Measurements from ENCODE around the gene TBC1D24. TPM values are rescaled to one million over a fixed set of nuclear protein-coding genes. Genes with fewer than 3 reads are reported as not detected.

Gene TBC1D24
- total RNA-seq, 1 experiment from 2014 or later, result 24.6 TPM

- no peaks in the 10 kb centered on the region for H3K36me3 ChIP-seq (ENCODE audit: control insufficient read depth in 1 of 2, insufficient read depth in 2 of 2, low read length in 2 of 2)
- H3K4me3 ChIP-seq (replicated peaks in 1 of 2; ENCODE audit: low read depth in 1 of 2, low read length in 2 of 2), result no peak overlapping the region
- H3K4me1 ChIP-seq (ENCODE audit: control insufficient read depth in 1 of 2, insufficient read depth in 2 of 2, low read length in 2 of 2), result peaks cover 7 to 12% of the 10 kb centered on the region in 2 experiments
- ChIA-PET CTCF (no interaction called here), RAD21 (ENCODE audit: low non-redundant PET in 1 of 2, low total read pairs in 2 of 2, uncharacterized antibody in 2 of 2, unreplicated experiment in 2 of 2) (no interaction called here), POLR2A (no interaction called here)
- DNase-seq (ENCODE audit: low read depth, low spot score) (no peak), ATAC-seq (no peak)
- H3K9ac ChIP-seq (ENCODE audit: low read length), result no peak overlapping the region
- H3K4me2 ChIP-seq (ENCODE audit: low read length), result no peak overlapping the region
- H3K79me2 ChIP-seq (ENCODE audit: insufficient read depth, low read length), result peaks cover 1% of the 10 kb centered on the region
- no peaks in the 10 kb centered on the region for H4K20me1 ChIP-seq (ENCODE audit: insufficient read depth)
- no peaks in the 10 kb centered on the region for H3K9me3 ChIP-seq (ENCODE audit: control insufficient read depth in 1 of 2, insufficient read depth in 1 of 2, low read depth in 1 of 2, low read length in 2 of 2)
- H3K27ac ChIP-seq (ENCODE audit: low read depth, low read length), result no peak overlapping the region
- H3K9me2 ChIP-seq (ENCODE audit: insufficient read depth), result no peaks in the 10 kb centered on the region
- intact Hi-C loops (cut with micrococcal nuclease), result loop anchor here (10.0 kb wide), 2 partner anchors 244 to 314 kb away; partner anchors contain the start of genes CASKIN1 and RNPS1
- TF ChIP-seq MAX (IDR thresholded peaks at IDR 0.05) (no peak), YY1 (IDR thresholded peaks at IDR 0.05; ENCODE audit: extremely low read depth, insufficient replicate concordance, low read depth, low read length) (no peak), RAD21 (IDR thresholded peaks at IDR 0.05; ENCODE audit: low read depth) (no peak), EZH2phosphoT487 (IDR thresholded peaks at IDR 0.05; ENCODE audit: borderline replicate concordance) (no peak), JUND (IDR thresholded peaks at IDR 0.05) (no peak), CEBPB (IDR thresholded peaks at IDR 0.05; ENCODE audit: low read depth) (no peak), TCF7L2 (IDR thresholded peaks at IDR 0.05; ENCODE audit: borderline replicate concordance, extremely low read depth, insufficient read depth, insufficient read length) (no peak), POLR2AphosphoS5 (IDR thresholded peaks at IDR 0.05; ENCODE audit: low read depth, low read length) (no peak), SIN3A (IDR thresholded peaks at IDR 0.05; ENCODE audit: low read depth) (no peak), EZH2 (IDR thresholded peaks at IDR 0.05) (no peak), ATF3 (IDR thresholded peaks at IDR 0.05) (no peak), SRF (IDR thresholded peaks at IDR 0.05; ENCODE audit: low read depth) (no peak)
- no peak overlapping the region for H2AFZ ChIP-seq (ENCODE audit: low read depth, low read length, poor library complexity, severe bottlenecking)
- no peaks in the 10 kb centered on the region for H3K27me3 ChIP-seq (ENCODE audit: insufficient read depth, low read length)
- BruUV-seq (replicated peaks), result no TSS peak
These were observed 33.9 kb downstream of the TBC1D24 start for GRCh38 chr16:2508722-2509400.
